Fibroblast of lung (primary cell): ENCODE results near the gene VAPB. TPM values are rescaled to one million over a fixed set of nuclear protein-coding genes. Genes with fewer than 3 reads are reported as not detected.

ENCODE experiments used
- DNase-seq, 2 donors: peaks; one replicate each; pipeline versions ENCODE4 v3.0.0 to v3.0.0-alpha.2; 2010; ENCODE audit warnings: low read depth in 2 of 2
- H2AFZ ChIP-seq: 2 replicates; pipeline ENCODE4 v1.5.1; 2012; ENCODE audit warnings: low read length, control low read depth, inconsistent platforms
- H3K27ac ChIP-seq: 2 replicates; pipeline ENCODE4 v1.5.1; 2011; ENCODE audit warnings: low read length, control low read depth; ENCODE audit not compliant: insufficient read depth
- H3K27me3 ChIP-seq: 2 replicates; pipeline ENCODE4 v1.5.1; 2011; ENCODE audit warnings: mild to moderate bottlenecking, low read length; ENCODE audit not compliant: control insufficient read depth, insufficient read depth
- H3K36me3 ChIP-seq: 2 replicates; pipeline ENCODE4 v1.5.1; 2011; ENCODE audit warnings: low read length; ENCODE audit not compliant: control insufficient read depth, insufficient read depth
- H3K4me1 ChIP-seq: 2 replicates; pipeline ENCODE4 v1.5.1; 2011; ENCODE audit warnings: low read length; ENCODE audit not compliant: control insufficient read depth, insufficient read depth; ENCODE audit errors: extremely low read depth
- H3K4me2 ChIP-seq: 2 replicates; pipeline ENCODE4 v1.5.1; 2011; ENCODE audit warnings: low read length, control low read depth; ENCODE audit not compliant: insufficient read depth; ENCODE audit errors: extremely low read depth
- H3K4me3 ChIP-seq, 4 experiments: fragments of 200-600 bp in 1 of 4; sonication (generic) in 1 of 4; replicated peaks in 1 of 4; 2 replicates each; pipeline ENCODE4 v1.5.1; 2011 to 2016; ENCODE audit warnings: low read length in 4 of 4, low read depth in 3 of 4, mild to moderate bottlenecking in 3 of 4, control low read depth in 2 of 4, inconsistent platforms in 1 of 4, mixed read lengths in 1 of 4; ENCODE audit not compliant: insufficient read depth in 1 of 4; ENCODE audit errors: control extremely low read depth in 1 of 4
- H3K79me2 ChIP-seq: 2 replicates; pipeline ENCODE4 v1.5.1; 2012; ENCODE audit warnings: mild to moderate bottlenecking, low read length, inconsistent platforms; ENCODE audit not compliant: control insufficient read depth, insufficient read depth
- H3K9ac ChIP-seq: 2 replicates; pipeline ENCODE4 v1.5.1; 2011; ENCODE audit warnings: mild to moderate bottlenecking, low read length, control low read depth; ENCODE audit not compliant: insufficient read depth
- H3K9me3 ChIP-seq: 2 replicates; pipeline ENCODE4 v1.5.1; 2012; ENCODE audit warnings: low read depth, low read length; ENCODE audit not compliant: control insufficient read depth, insufficient read depth
- H4K20me1 ChIP-seq: 2 replicates; pipeline ENCODE4 v1.5.1; 2011; ENCODE audit warnings: low read length; ENCODE audit not compliant: control insufficient read depth, insufficient read depth; ENCODE audit errors: extremely low read depth
- CTCF ChIP-seq, 2 donors: IDR thresholded peaks in 1 of 2; conservative IDR thresholded peaks in 1 of 2; 1 replicate in 1 of 2; 2 replicates in 1 of 2; pipeline ENCODE4 v1.5.1; 2011 to 2012; ENCODE audit warnings: low read length in 2 of 2, control low read depth in 1 of 2, inconsistent platforms in 1 of 2, low read depth in 1 of 2, mild to moderate bottlenecking in 1 of 2
- EZH2 ChIP-seq: IDR thresholded peaks from 2 replicates; pipeline ENCODE4 v1.5.1; 2012; ENCODE audit warnings: low read length, control low read depth, mild to moderate bottlenecking; ENCODE audit errors: missing control alignments
- polyA plus RNA-seq, 2 donors: library from polyadenylated mRNA; depleted of rRNA in 1 of 2; stranded (reverse) in 1 of 2; unstranded in 1 of 2; fragments of >200 nt; gene quantifications; 2 replicates each; pipeline ENCODE4 v1.2.1, GENCODE V29; 2011 to 2012; ENCODE audit warnings: missing spikeins in 1 of 2
- total RNA-seq: library from RNA; depleted of rRNA; stranded (reverse); fragments of >200 nt; gene quantifications from 2 replicates; pipeline ENCODE4 v1.2.1, GENCODE V29; 2014

VAPB gene
- total and polyA plus RNA-seq, 2 donors (not counting 1 experiment from before 2014, with no cell fraction given): 13.0 to 43.7 TPM

DNA sequence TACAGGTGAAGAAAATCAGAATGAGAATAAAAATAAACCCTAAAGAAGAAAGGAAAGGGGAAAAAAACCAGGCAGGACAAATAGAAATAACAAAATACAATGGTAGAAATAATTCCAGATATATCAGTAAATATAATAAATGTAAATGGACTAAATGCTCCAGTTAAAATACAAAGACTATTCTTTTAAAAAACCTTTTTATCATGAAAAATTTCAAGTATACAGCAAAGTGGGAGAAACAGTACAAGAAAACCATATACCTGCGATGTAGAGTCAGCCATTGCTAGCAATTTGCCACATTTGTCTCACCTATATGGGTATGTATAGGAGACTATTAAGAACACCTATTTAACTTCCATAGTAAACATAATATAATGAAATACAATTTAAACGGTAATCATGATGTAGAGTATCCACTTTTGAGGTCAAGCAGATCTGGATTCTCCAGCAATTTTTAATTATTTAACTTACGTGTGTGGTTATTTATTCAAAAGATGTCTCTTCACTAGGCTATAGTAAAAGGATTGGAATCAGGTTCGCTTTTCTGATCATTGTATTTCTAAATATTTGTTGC lies 914 bp upstream of the VAPB start:
- Histone ChIP-seq H3K27ac (no peak overlapping the region), H2AFZ (no peak overlapping the region), H3K36me3 (peaks cover 2% of the 10 kb centered on the region)

DNA sequence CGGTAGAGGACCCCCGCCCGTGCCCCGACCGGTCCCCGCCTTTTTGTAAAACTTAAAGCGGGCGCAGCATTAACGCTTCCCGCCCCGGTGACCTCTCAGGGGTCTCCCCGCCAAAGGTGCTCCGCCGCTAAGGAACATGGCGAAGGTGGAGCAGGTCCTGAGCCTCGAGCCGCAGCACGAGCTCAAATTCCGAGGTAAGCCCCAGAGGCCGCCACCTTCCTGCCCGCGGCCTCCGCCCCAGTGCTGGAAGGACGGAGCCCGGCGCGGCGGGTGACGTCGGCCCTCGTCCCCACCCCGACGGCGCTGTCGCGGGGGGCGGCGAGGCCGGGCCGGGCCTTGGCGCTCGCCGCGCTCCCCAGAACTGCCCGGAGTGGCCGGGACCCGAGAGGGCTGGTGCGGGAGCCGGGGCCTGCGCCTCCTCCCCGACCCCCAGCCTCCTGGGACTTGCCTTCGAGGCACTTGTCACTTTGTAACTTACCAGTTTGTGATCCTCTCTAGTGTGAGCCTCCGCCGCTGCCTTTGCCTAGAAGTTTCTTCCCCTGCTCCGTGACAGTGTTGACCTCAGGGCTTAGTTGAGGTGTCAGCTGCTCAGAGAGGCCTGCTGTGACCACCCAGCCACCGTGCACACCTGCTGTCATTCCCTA lies 417 bp downstream of the VAPB start:
- peak overlapping the region; percentile 58 for H2AFZ ChIP-seq
- H3K9ac ChIP-seq: peak overlapping the region; percentile 97
- no peaks in the 10 kb centered on the region for H3K4me1 ChIP-seq
- peak; percentile 31 to 43 for DNase-seq
- peaks cover 2% of the 10 kb centered on the region for H3K36me3 ChIP-seq
- H4K20me1 ChIP-seq: no peaks in the 10 kb centered on the region
- H3K27me3 ChIP-seq: no peaks in the 10 kb centered on the region
- peak overlapping the region; percentile 97 for H3K4me2 ChIP-seq
- H3K27ac ChIP-seq: peak overlapping the region; percentile 95
- H3K4me3 ChIP-seq: peak overlapping the region; percentile 60 to 94 (median 88)
- H3K79me2 ChIP-seq: peaks cover 52% of the 10 kb centered on the region
- no peaks in the 10 kb centered on the region for H3K9me3 ChIP-seq
- TF ChIP-seq EZH2 (no peak), CTCF (conservative IDR thresholded peaks at IDR 0.05 in 1 of 2, IDR thresholded peaks at IDR 0.05 in 1 of 2; ENCODE audit: low read depth in 1 of 2, low read length in 2 of 2) (no peak)

More for the DNA sequence above, 914 bp upstream of the VAPB start:
- Histone ChIP-seq H3K4me3 (peak overlapping the region in 2 of 4 experiments; percentile 73 to 86), H4K20me1 (no peaks in the 10 kb centered on the region), H3K9ac (no peak overlapping the region), H3K9me3 (no peaks in the 10 kb centered on the region), H3K4me1 (no peaks in the 10 kb centered on the region), H3K4me2 (peak overlapping the region; percentile 72), H3K27me3 (no peaks in the 10 kb centered on the region), H3K79me2 (peaks cover 40% of the 10 kb centered on the region)
- TF ChIP-seq CTCF (conservative IDR thresholded peaks at IDR 0.05 in 1 of 2, IDR thresholded peaks at IDR 0.05 in 1 of 2; ENCODE audit: low read depth in 1 of 2, low read length in 2 of 2) (no peak), EZH2 (no peak)
- no peak for DNase-seq

DNA sequence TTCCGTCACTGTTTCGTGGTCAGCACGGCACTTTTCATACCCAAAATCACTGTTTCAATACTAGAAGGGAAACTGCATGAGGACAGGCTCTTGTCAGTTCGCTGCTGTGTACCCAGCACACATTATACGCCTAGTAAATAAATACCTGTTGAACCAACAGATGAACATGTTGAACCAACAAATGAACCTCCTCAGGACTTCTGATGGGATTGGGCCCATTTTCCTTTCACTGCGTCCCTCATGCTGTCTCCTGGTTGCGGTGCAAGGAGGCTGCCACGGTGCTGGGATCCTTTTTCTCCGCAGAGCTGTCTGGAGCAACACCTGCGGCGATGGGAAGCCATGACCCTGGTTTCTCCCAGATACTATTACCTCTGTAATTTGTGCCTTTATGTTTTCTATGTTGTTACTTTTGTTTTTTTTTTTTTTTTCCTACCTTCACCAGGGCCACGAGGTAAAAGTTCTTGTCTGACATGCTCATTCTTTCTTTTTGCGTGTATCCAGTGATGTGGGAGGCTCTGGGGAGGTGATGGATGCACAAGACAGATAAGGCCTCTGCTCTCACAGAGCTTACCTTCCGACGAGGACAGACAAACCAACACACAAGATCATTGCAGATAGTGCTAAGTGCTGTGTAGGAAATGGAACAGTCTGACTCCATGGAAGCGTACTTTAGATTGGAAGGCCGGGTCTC lies 1.1 kb downstream of the VAPB start:
- Histone ChIP-seq H3K9me3 (no peaks in the 10 kb centered on the region), H3K36me3 (peaks cover 2% of the 10 kb centered on the region), H2AFZ (peak overlapping the region; percentile 58), H3K27me3 (no peaks in the 10 kb centered on the region), H4K20me1 (no peaks in the 10 kb centered on the region), H3K79me2 (peaks cover 58% of the 10 kb centered on the region), H3K27ac (peak overlapping the region; percentile 95), H3K4me1 (no peaks in the 10 kb centered on the region), H3K4me3 (peak overlapping the region; percentile 60 to 94 (median 88)), H3K9ac (peak overlapping the region; percentile 97), H3K4me2 (peak overlapping the region; percentile 97)
- no peak for TF ChIP-seq EZH2
- TF ChIP-seq CTCF (conservative IDR thresholded peaks at IDR 0.05 in 1 of 2, IDR thresholded peaks at IDR 0.05 in 1 of 2; ENCODE audit: low read depth in 1 of 2, low read length in 2 of 2): no peak
- no peak for DNase-seq
